Osteoblast (primary cell): ENCODE measurements around the gene SORBS2. TPM values are rescaled to one million over a fixed set of nuclear protein-coding genes. Genes with fewer than 3 reads are reported as not detected.
"Not testable (repeated sequence)": the region's sequence is repeated elsewhere in the genome, so short reads cannot be mapped to it uniquely, and the experiment has no call there.

Experiments used
- DNase-seq: peaks from one replicate; pipeline ENCODE4 v3.0.0; 2011; ENCODE audit warnings: low spot score, mixed read lengths; ENCODE audit not compliant: insufficient read length; ENCODE audit errors: missing footprints
- H2AFZ ChIP-seq: 2 replicates; pipeline ENCODE4 v1.6.0; 2011; ENCODE audit warnings: mild to moderate bottlenecking, low read length
- H3K27ac ChIP-seq: 2 replicates; pipeline ENCODE4 v1.5.1; 2011; ENCODE audit warnings: mild to moderate bottlenecking, low read depth, low read length, moderate library complexity
- H3K27me3 ChIP-seq: 2 replicates; pipeline ENCODE4 v1.6.0; 2012; ENCODE audit warnings: mild to moderate bottlenecking, control low read depth, inconsistent platforms, low read length, moderate library complexity; ENCODE audit not compliant: insufficient read depth
- H3K36me3 ChIP-seq: 2 replicates; pipeline ENCODE4 v1.5.1; 2011; ENCODE audit warnings: mild to moderate bottlenecking, low read length, control low read depth, moderate library complexity; ENCODE audit not compliant: insufficient read depth
- H3K4me1 ChIP-seq: 2 replicates; pipeline ENCODE4 v1.5.1; 2011; ENCODE audit warnings: mild to moderate bottlenecking, low read length, control low read depth, moderate library complexity; ENCODE audit not compliant: insufficient read depth
- H3K4me2 ChIP-seq: 2 replicates; pipeline ENCODE4 v1.6.0; 2011; ENCODE audit warnings: mild to moderate bottlenecking, low read length; ENCODE audit not compliant: insufficient read depth
- H3K4me3 ChIP-seq: fragments of 200-600 bp; sonication (generic); 3 replicates; pipeline ENCODE4 v1.5.1; 2012; ENCODE audit warnings: mild to moderate bottlenecking, low read length, inconsistent platforms; ENCODE audit not compliant: insufficient read depth
- H3K79me2 ChIP-seq: 2 replicates; pipeline ENCODE4 v1.6.0; 2012; ENCODE audit warnings: mild to moderate bottlenecking, low read length, control low read depth, inconsistent platforms; ENCODE audit not compliant: insufficient read depth
- H3K9me3 ChIP-seq: 2 replicates; pipeline ENCODE4 v1.5.1; 2011; ENCODE audit warnings: low read depth, low read length, control low read depth
- H4K20me1 ChIP-seq: 2 replicates; pipeline ENCODE4 v1.6.0; 2012; ENCODE audit warnings: mild to moderate bottlenecking, low read length, control low read depth; ENCODE audit not compliant: insufficient read depth
- total RNA-seq: library from RNA; depleted of rRNA; stranded (reverse); fragments of >200 nt; gene quantifications from 2 replicates; pipeline ENCODE4 v1.2.3, GENCODE V29; 2012
- TF ChIP-seq, protein P1 (sequence below): IDR thresholded peaks from 2 replicates; pipeline ENCODE4 v1.5.1; 2011; ENCODE audit warnings: mild to moderate bottlenecking, low read depth, low read length, moderate library complexity; ENCODE audit errors: extremely low read depth

SORBS2 gene
- total RNA-seq, 1 donor: 85.0 TPM

DNA sequence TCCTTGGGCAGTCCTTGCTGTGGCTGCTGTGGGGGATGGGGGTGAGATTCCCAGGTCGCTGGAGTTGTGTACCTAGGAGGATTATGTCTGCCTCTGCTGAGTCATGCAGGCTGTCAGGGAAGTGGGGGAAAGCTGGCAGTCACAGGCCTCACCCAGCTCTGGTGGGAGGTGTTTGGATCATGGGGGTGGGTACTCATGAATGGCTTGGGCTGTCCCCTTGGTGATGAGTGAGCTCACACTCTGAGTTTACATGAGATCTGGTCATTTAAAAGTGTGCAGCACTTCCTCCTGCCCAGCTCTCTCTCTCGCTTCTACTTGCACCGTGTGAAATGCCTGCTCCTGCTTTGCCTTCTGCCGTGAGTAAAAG lies 252.1 kb downstream of the SORBS2 start:
- DNase-seq: no peak
- H4K20me1 ChIP-seq: no peaks in the 10 kb centered on the region
- no peaks in the 10 kb centered on the region for H3K79me2 ChIP-seq
- H3K27me3 ChIP-seq: no peaks in the 10 kb centered on the region
- no peaks in the 10 kb centered on the region for H3K9me3 ChIP-seq
- H3K4me3 ChIP-seq: no peak overlapping the region
- H3K36me3 ChIP-seq: no peaks in the 10 kb centered on the region
- H3K27ac ChIP-seq: no peak overlapping the region
- H3K4me2 ChIP-seq: peak overlapping the region; percentile 3
- TF ChIP-seq, protein P1, sequence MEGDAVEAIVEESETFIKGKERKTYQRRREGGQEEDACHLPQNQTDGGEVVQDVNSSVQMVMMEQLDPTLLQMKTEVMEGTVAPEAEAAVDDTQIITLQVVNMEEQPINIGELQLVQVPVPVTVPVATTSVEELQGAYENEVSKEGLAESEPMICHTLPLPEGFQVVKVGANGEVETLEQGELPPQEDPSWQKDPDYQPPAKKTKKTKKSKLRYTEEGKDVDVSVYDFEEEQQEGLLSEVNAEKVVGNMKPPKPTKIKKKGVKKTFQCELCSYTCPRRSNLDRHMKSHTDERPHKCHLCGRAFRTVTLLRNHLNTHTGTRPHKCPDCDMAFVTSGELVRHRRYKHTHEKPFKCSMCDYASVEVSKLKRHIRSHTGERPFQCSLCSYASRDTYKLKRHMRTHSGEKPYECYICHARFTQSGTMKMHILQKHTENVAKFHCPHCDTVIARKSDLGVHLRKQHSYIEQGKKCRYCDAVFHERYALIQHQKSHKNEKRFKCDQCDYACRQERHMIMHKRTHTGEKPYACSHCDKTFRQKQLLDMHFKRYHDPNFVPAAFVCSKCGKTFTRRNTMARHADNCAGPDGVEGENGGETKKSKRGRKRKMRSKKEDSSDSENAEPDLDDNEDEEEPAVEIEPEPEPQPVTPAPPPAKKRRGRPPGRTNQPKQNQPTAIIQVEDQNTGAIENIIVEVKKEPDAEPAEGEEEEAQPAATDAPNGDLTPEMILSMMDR: no peak
- H3K4me1 ChIP-seq: peaks cover 6% of the 10 kb centered on the region
- H2AFZ ChIP-seq: peak overlapping the region; percentile 40

DNA sequence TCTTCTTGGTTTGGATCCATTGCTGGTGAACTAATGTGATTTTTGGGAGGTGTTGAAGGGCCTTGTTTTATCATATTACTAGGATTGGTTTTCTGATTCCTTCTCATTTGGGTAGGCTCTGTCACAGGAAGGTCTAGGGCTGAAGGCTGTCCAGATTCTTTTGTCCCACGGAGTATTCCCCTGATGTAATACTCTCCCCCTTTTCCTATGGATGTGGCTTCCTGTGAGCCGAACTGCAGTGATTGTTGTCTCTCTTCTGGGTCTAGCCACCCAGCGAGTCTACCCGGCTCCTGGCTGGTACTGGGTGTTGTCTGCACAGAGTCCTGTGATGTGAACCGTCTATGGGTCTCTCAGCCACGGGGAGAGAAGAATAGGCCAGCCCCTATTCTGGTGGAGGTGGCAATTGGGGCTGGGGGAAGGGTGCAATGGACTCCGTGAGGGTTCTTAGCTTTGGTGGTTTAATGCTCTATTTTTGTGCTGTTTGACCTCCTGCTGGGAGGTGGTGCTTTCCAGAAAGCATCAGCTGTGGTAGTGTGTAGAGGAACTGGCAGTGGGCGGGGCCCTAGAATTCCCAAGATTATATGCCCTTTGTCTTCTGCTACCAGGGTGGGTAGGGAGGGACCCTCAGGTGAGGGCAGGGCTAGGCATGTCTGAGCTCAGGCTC lies 252.6 kb downstream of the SORBS2 start:
- Histone ChIP-seq H3K4me2 (peak overlapping the region; percentile 3), H2AFZ (peak overlapping the region; percentile 40), H3K27ac (peak overlapping the region; percentile 17)
- not testable (repeated sequence) for H3K4me3 ChIP-seq, H3K27me3 ChIP-seq, H3K9me3 ChIP-seq, H3K79me2 ChIP-seq, H4K20me1 ChIP-seq, H3K36me3 ChIP-seq, H3K4me1 ChIP-seq, DNase-seq

DNA sequence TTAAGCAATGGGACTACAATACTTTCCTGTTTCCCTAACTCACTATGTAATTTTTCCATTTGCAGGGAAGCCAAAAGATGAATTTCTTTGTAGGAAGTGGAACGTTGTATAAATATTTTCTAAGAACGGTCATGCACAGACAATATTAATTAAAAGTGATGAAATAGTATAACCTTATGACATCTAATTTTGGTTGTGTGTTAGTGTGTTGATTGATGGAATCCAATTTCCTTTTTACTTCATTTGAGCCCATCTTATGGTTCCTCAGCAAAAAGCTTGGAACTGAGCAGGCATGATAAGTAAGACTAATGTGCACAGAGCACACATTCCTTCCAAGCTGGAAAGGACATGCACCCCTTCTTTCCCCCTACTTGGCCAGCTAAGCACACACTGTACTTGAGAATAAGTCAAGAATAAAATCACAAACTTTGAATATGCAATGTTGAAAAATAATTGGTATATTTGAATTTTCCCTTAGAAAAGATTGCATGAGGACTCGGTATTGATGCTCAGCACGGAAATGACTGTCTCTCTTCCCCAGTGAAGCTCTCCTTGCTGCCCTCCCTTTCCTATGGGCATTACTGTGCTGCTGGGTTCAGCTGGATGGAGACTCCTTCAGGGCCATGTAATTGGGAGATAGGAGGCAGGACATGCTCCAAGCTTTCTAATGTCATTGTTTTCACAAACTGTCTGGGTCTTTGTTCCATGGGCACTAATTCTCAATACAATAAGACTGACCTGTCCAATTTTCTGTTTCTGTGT lies 257.4 kb downstream of the SORBS2 start:
- no peak overlapping the region for H3K27ac ChIP-seq
- H2AFZ ChIP-seq: no peak overlapping the region
- no peaks in the 10 kb centered on the region for H4K20me1 ChIP-seq
- no peaks in the 10 kb centered on the region for H3K27me3 ChIP-seq
- no peaks in the 10 kb centered on the region for H3K9me3 ChIP-seq
- no peak for DNase-seq
- TF ChIP-seq, protein P1: no peak
- H3K4me3 ChIP-seq: no peak overlapping the region
- no peak overlapping the region for H3K4me2 ChIP-seq
- no peaks in the 10 kb centered on the region for H3K36me3 ChIP-seq
- H3K79me2 ChIP-seq: no peaks in the 10 kb centered on the region
- H3K4me1 ChIP-seq: peaks cover 2% of the 10 kb centered on the region

DNA sequence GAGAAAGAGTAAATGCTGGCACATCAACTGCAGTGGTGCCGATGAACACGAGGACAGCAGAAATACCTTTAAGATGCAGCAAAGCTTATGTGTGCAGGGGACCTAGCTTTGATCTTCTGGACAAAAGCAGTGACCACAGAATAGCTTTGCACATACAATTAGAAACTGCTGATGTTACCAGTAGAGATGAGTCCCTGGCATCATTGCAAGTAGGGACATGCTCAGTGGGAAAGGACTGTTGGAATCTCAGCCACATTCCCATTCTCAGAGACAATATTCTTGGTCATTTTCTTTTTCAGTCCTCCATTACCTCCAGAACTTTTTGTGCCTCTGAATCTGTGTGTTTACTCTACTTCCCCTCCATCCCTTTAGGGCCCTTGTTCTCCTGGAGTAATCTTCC lies 259.7 kb downstream of the SORBS2 start:
- H3K27ac ChIP-seq: no peak overlapping the region
- H3K79me2 ChIP-seq: no peaks in the 10 kb centered on the region
- H3K4me1 ChIP-seq: no peaks in the 10 kb centered on the region
- DNase-seq: no peak
- no peaks in the 10 kb centered on the region for H3K27me3 ChIP-seq
- TF ChIP-seq, protein P1: no peak
- H2AFZ ChIP-seq: no peak overlapping the region
- no peak overlapping the region for H3K4me2 ChIP-seq
- H4K20me1 ChIP-seq: no peaks in the 10 kb centered on the region
- H3K36me3 ChIP-seq: no peaks in the 10 kb centered on the region
- H3K4me3 ChIP-seq: no peak overlapping the region
- no peaks in the 10 kb centered on the region for H3K9me3 ChIP-seq
